ENCODE results near the gene CGB5. TPM values are rescaled to one million over a fixed set of nuclear protein-coding genes. Genes with fewer than 3 reads are reported as not detected.
A peak's percentile ranks its signal among the peaks of the same experiment; 100 is the strongest.
"Not testable (repeated sequence)": the region's sequence is repeated elsewhere in the genome, so short reads cannot be mapped to it uniquely, and the experiment has no call there.

CGB5 gene
- total RNA-seq, 1 experiment from 2014 or later, result not detected

GRCh38 chr19:49017666-49018351, 25.8 kb upstream of the CGB5 start:
- H3K27ac ChIP-seq, result no peak overlapping the region
- DNase-seq, result peak; percentile 50 to 54
- no peaks in the 10 kb centered on the region for H3K4me1 ChIP-seq
- no peaks in the 10 kb centered on the region for H3K27me3 ChIP-seq
- no peaks in the 10 kb centered on the region for H3K9me3 ChIP-seq (replicated peaks)
- H3K36me3 ChIP-seq, result peaks cover 5% of the 10 kb centered on the region
- H3K4me3 ChIP-seq, result peak overlapping the region; percentile 45

- H3K27me3 ChIP-seq; H3K36me3 ChIP-seq; H3K4me1 ChIP-seq; H3K27ac ChIP-seq; DNase-seq; H3K9me3 ChIP-seq (replicated peaks): not testable (repeated sequence)
- H3K4me3 ChIP-seq, result peak overlapping the region; percentile 45
These were observed 25.0 kb upstream of the CGB5 start for GRCh38 chr19:49018388-49019241.

- H3K9me3 ChIP-seq (replicated peaks), result no peaks in the 10 kb centered on the region
- no peaks in the 10 kb centered on the region for H3K27me3 ChIP-seq
- H3K36me3 ChIP-seq, result peaks cover 4% of the 10 kb centered on the region
- H3K4me3 ChIP-seq, result peak overlapping the region; percentile 45
- H3K4me1 ChIP-seq, result no peaks in the 10 kb centered on the region
- no peak overlapping the region for H3K27ac ChIP-seq
- DNase-seq, result peak; percentile 43 to 60
These were observed 24.3 kb upstream of the CGB5 start for GRCh38 chr19:49019242-49019932.

- no peaks in the 10 kb centered on the region for H3K9me3 ChIP-seq (replicated peaks)
- H3K36me3 ChIP-seq, result no peaks in the 10 kb centered on the region; the same call in 1 of the 2 replicates
- H3K4me1 ChIP-seq, result no peaks in the 10 kb centered on the region
- H3K4me3 ChIP-seq, result no peak overlapping the region
- H3K27ac ChIP-seq, result no peak overlapping the region
- H3K27me3 ChIP-seq, result no peaks in the 10 kb centered on the region
- no peak for DNase-seq
These were observed 23.3 kb upstream of the CGB5 start for GRCh38 chr19:49020342-49020741.

- Histone ChIP-seq H3K27me3 (no peaks in the 10 kb centered on the region), H3K36me3 (no peaks in the 10 kb centered on the region), H3K9me3 (replicated peaks) (no peaks in the 10 kb centered on the region), H3K4me3 (no peak overlapping the region), H3K27ac (no peak overlapping the region), H3K4me1 (no peaks in the 10 kb centered on the region)
- no peak for DNase-seq
These were observed 22.4 kb upstream of the CGB5 start for GRCh38 chr19:49020931-49021895.

GRCh38 chr19:49022116-49022515, 21.5 kb upstream of the CGB5 start:
- Histone ChIP-seq H3K27me3 (no peaks in the 10 kb centered on the region), H3K4me1 (no peaks in the 10 kb centered on the region), H3K9me3 (replicated peaks) (no peaks in the 10 kb centered on the region), H3K4me3 (no peak overlapping the region), H3K27ac (no peak overlapping the region), H3K36me3 (no peaks in the 10 kb centered on the region)
- no peak for DNase-seq

GRCh38 chr19:49024233-49024632, 19.4 kb upstream of the CGB5 start, which contains the start of gene CGB3:
Gene CGB3, minus strand, starts transcription at chr19:49024333. Its CDS starts 362 bp downstream, at chr19:49023971.
- H3K4me1 ChIP-seq; H3K27ac ChIP-seq; H3K36me3 ChIP-seq; H3K27me3 ChIP-seq; H3K4me3 ChIP-seq; H3K9me3 ChIP-seq (replicated peaks); DNase-seq: not testable (repeated sequence)

GRCh38 chr19:49025088-49025487, 18.6 kb upstream of the CGB5 start:
- not testable (repeated sequence) for H3K4me1 ChIP-seq; H3K9me3 ChIP-seq (replicated peaks); H3K36me3 ChIP-seq; DNase-seq; H3K4me3 ChIP-seq; H3K27ac ChIP-seq; H3K27me3 ChIP-seq

GRCh38 chr19:49025599-49025998, 18.0 kb upstream of the CGB5 start:
- H3K9me3 ChIP-seq (replicated peaks); H3K4me1 ChIP-seq; DNase-seq; H3K27ac ChIP-seq; H3K4me3 ChIP-seq; H3K27me3 ChIP-seq; H3K36me3 ChIP-seq: not testable (repeated sequence)

- not testable (repeated sequence) for H3K4me1 ChIP-seq; H3K27me3 ChIP-seq; H3K36me3 ChIP-seq; DNase-seq; H3K4me3 ChIP-seq; H3K9me3 ChIP-seq (replicated peaks); H3K27ac ChIP-seq
These were observed 15.0 kb upstream of the CGB5 start for GRCh38 chr19:49028686-49029085.

GRCh38 chr19:49029749-49030148, 13.9 kb upstream of the CGB5 start:
- not testable (repeated sequence) for DNase-seq

GRCh38 chr19:49030323-49030722, 13.3 kb upstream of the CGB5 start:
- H3K27me3 ChIP-seq; DNase-seq; H3K4me3 ChIP-seq; H3K9me3 ChIP-seq (replicated peaks); H3K4me1 ChIP-seq; H3K27ac ChIP-seq; H3K36me3 ChIP-seq: not testable (repeated sequence)

More at GRCh38 chr19:49029749-49030148, 13.9 kb upstream of the CGB5 start:
- not testable (repeated sequence) for H3K4me3 ChIP-seq; H3K27ac ChIP-seq; H3K27me3 ChIP-seq; H3K9me3 ChIP-seq (replicated peaks); H3K4me1 ChIP-seq; H3K36me3 ChIP-seq

GRCh38 chr19:49031642-49032301, 11.9 kb upstream of the CGB5 start, which contains the start of gene CGB2:
Gene CGB2, plus strand, starts transcription at chr19:49031890. Its CDS starts 206 bp downstream, at chr19:49032096.
- H3K27ac ChIP-seq; H3K36me3 ChIP-seq; H3K27me3 ChIP-seq; H3K9me3 ChIP-seq (replicated peaks); H3K4me1 ChIP-seq; H3K4me3 ChIP-seq: not testable (repeated sequence)
- DNase-seq, result peak in 1 of 2 experiments; percentile 41

GRCh38 chr19:49036815-49037214, 6.8 kb upstream of the CGB5 start, which contains the start of gene CGB1:
Gene CGB1, minus strand, starts transcription at chr19:49036895. Its CDS starts 184 bp downstream, at chr19:49036711.
- peak; percentile 40 to 43 for DNase-seq
- H3K9me3 ChIP-seq (replicated peaks); H3K4me3 ChIP-seq; H3K27ac ChIP-seq; H3K36me3 ChIP-seq; H3K27me3 ChIP-seq; H3K4me1 ChIP-seq: not testable (repeated sequence)

All from SJCRH30 (cell line).